ENCODE measurements around the gene ABCB1.
"Not testable (repeated sequence)": the region's sequence is repeated elsewhere in the genome, so short reads cannot be mapped to it uniquely, and the experiment has no call there.

The ABCB1 gene

GRCh38 chr7:87465534-87465880 is 135.2 kb downstream of the ABCB1 start:
- DNase-seq, result not testable (repeated sequence)

- DNase-seq, result not testable (repeated sequence)
These were observed 135.7 kb downstream of the ABCB1 start for GRCh38 chr7:87464830-87465533.

DNA sequence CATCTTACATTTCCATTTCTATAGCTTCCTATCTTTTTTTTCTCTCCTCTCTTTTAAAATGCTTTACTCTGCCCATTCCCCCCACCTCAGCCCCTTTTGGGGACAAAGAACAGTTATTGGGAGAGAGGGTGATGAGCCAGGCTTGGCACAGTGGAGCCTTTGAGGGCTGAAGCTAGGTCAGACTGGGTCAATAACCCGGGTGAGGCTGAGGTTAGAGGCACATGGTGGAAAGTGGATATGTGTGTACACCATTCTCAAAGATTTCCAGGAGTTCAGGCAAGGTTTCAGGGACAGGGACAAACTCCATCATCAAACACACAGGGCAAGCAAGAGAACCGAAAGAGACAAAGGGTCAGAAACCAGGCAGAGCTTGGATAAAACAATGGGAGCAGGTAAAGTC is 136.7 kb downstream of the ABCB1 start:
- DNase-seq, result no peak

DNA sequence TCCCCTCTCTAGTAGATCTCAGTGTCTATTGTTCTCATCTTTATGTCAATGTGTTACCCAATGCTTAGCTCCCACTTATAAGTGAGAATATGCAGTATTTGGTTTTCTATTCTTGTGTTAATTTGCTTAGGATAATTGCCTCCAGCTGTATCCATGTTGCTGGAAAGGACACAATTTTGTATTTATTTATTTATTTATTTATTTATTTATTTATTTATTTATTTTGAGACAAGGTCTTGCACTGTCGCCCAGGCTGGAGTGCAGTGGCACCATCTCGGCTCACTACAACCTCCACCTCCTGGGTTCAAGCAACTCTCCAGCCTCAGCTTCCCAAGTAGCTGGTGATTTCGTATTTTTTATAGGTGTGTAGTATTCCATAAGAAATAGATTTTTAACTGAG is 140.2 kb downstream of the ABCB1 start:
- DNase-seq, result not testable (repeated sequence)

DNA sequence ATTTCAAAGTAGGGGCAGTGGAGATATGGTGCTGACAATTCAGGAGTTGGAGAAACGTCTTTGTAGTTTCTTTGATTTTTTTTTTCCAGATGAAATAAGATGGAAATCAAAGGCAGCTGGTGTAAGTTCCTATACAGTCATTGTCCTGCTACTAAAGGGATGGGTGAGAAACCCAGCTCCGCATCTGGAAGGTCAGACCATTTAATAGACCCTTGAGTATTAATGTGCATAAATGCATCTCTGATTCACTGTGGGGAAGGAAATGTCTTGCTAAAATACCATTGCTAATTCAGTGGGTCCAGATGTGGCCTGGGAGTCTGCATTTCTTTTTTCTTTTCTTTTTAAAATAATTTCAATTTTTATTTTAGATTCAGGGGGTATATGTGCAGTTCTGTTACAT is 140.7 kb downstream of the ABCB1 start:
- no peak for DNase-seq

DNA sequence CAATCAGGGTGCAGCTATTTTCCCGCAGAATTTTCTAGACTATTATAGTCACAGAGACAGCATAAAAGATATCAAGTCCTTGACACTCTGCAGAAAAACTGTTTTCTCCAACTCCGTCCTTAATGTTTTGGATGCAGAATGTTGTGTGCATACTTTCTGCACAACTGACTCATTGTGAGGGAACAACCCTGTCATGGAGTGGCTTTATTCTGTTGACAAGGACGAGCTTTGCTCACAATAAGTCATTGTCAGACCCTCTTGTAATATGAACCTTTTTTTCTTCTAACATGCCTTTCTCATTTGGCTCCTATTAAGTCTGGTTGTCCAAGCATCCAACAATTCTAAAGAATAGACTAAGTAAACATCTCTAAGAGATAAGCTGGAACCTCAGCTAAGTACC is 142.5 kb downstream of the ABCB1 start:
- no peak for DNase-seq

DNA sequence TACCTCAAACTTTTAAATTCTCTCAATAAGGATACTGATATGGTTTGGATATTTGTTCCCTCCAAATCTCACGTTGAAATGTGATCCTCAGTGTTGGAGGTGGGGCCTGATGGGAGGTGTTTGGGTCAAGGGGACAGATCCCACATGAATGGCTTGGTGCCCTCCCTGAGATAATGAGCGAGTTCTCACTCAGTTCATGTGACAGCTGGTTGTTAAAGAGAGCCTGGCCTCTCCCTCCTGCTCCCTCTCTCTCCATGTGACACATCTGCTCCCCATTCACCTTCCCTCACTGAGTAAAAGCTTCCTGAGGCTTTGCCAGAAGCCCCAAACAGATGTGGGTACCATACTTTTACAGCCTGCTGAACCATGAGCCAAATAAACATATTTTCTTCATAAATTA is 144.4 kb downstream of the ABCB1 start:
- DNase-seq, result no peak

All from NK-92 treated with Interleukin-12 subunit alpha and Interleukin-12 subunit beta, amount 100 ng/mL, for 24 hours (cell line).